GM23248 (cell line): ENCODE measurements around the gene NTNG1.

ENCODE experiments used
- EZH2 ChIP-seq: fragments of 200-600 bp; sonication (generic); IDR thresholded peaks from 2 replicates; pipeline ENCODE4 v1.6.1; 2018; ENCODE audit warnings: antibody characterized with exemption, mild to moderate bottlenecking; ENCODE audit not compliant: insufficient read depth, poor library complexity, severe bottlenecking
- EZH2phosphoT487 ChIP-seq: fragments of 200-600 bp; sonication (generic); IDR thresholded peaks from 2 replicates; pipeline ENCODE4 v1.6.1; 2018; ENCODE audit warnings: antibody characterized with exemption, moderate library complexity, mild to moderate bottlenecking, low read depth; ENCODE audit not compliant: insufficient read depth

DNA sequence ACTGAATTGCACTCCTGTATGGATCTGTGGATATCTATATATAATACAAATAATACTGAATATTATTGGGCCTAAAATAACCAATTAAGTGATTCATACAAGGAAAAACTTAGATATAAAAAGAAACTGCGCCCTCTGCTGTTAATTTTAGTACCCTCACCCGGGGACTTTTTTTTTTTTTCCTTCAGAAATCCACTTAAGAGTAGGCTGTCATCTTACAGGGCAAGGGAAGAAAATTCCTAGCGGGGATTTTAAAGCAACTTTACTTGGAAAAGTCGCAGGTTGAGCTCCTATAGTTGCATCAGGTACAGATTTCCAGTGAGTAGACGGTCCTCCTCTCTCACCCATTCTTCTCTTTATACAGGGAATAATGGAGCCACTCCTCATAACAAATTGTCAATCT lies 1.3 kb downstream of the NTNG1 start:
- TF ChIP-seq EZH2 (no peak), EZH2phosphoT487 (no peak)
